ENCODE measurements around the gene POU5F1. TPM values are rescaled to one million over a fixed set of nuclear protein-coding genes. Genes with fewer than 3 reads are reported as not detected.
"Not testable (repeated sequence)": the region's sequence is repeated elsewhere in the genome, so short reads cannot be mapped to it uniquely, and the experiment has no call there.

The POU5F1 gene
- total RNA-seq, 1 experiment from 2014 or later, result 1.1 TPM

DNA sequence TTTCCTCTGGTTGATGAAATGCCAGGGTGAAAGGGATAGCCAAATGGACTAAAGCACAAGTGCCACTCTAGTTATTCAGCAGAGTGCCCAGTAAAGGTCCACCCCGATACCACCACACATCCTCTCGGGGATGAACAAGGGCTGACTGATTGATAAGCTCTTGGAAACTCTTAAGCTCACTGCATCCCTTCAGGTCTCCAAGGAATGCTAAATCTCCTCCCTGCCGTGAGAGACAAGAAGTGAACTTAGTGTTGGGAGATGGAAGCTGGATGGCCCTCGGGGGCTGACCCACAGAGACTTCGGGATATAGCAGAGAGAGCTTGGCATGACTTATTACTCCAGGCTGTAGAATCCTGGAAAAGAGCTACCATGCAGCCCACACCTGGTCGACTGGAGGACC, 13.4 kb upstream of the POU5F1 start:
- BruUV-seq (replicated peaks); in situ Hi-C loops (cut with HindIII; ENCODE audit: low pct_unique_long_range_greater_than_20kb, low sequenced_read_pairs); H3K27me3 ChIP-seq (ENCODE audit: control insufficient read depth, insufficient read depth, low read length); H3K9me3 ChIP-seq (ENCODE audit: control insufficient read depth, insufficient read depth, low read depth, low read length); POLR2A ChIA-PET; H3K27ac ChIP-seq (ENCODE audit: low read length); DNase-seq (ENCODE audit: low read depth, low spot score); H3K4me1 ChIP-seq (ENCODE audit: control insufficient read depth, insufficient read depth, low read length); CTCF ChIA-PET; intact Hi-C loops (cut with micrococcal nuclease; ENCODE audit: unreplicated experiment); ATAC-seq; H3K4me3 ChIP-seq (ENCODE audit: low read depth in 2 of 2, low read length in 2 of 2); H3K36me3 ChIP-seq (ENCODE audit: control insufficient read depth, insufficient read depth, low read length): not testable (repeated sequence)

DNA sequence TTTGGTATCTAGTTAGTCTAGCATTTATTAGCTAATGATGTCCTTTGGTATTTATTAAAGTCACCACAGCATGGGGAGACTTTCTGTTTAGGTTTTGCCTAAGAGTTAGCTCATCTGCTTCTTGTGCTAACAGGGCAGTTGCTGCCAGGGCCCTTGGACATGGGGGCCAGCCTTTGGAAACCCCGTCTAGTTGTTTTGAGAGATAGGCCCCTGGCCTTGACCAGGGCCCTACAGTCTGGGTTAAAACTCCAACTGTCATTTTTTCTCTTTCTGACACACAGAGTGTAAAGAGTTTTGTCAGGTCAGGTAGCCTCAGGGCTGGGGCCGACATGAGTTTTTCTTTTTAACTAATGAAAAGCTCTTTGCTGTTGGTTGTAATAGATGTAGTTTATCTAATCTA, 12.8 kb upstream of the POU5F1 start:
- ATAC-seq; H3K36me3 ChIP-seq (ENCODE audit: control insufficient read depth, insufficient read depth, low read length); CTCF ChIA-PET; POLR2A ChIA-PET; DNase-seq (ENCODE audit: low read depth, low spot score); H3K27ac ChIP-seq (ENCODE audit: low read length); H3K27me3 ChIP-seq (ENCODE audit: control insufficient read depth, insufficient read depth, low read length); BruUV-seq (replicated peaks); intact Hi-C loops (cut with micrococcal nuclease; ENCODE audit: unreplicated experiment); H3K4me1 ChIP-seq (ENCODE audit: control insufficient read depth, insufficient read depth, low read length); in situ Hi-C loops (cut with HindIII; ENCODE audit: low pct_unique_long_range_greater_than_20kb, low sequenced_read_pairs); H3K4me3 ChIP-seq (ENCODE audit: low read depth in 2 of 2, low read length in 2 of 2); H3K9me3 ChIP-seq (ENCODE audit: control insufficient read depth, insufficient read depth, low read depth, low read length): not testable (repeated sequence)

DNA sequence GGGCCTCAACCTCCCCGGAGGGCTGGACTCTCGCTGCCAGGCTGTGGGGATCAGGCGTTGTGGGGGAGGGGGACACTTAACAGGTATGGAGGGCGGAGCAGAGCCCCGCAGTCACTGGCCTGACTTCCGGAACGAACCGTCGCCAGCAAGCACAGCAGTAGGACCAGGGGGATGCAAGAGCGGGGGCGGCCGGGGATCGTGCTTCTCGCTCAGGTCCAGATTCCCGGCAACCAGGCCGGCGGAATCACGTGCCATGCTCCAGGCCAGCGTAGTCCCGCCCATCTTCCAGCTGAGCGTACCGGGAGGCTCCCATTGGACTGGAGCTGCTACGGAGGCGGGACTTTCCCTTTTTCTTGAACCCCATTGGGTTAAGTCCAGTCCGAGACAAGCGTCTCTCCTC, 10.0 kb upstream of the POU5F1 start:
- BruUV-seq (replicated peaks), result no TSS peak
- no peak for DNase-seq (ENCODE audit: low read depth, low spot score)
- H3K4me1 ChIP-seq (ENCODE audit: control insufficient read depth, insufficient read depth, low read length), result no peaks in the 10 kb centered on the region
- H3K9me3 ChIP-seq (ENCODE audit: control insufficient read depth, insufficient read depth, low read depth, low read length), result no peaks in the 10 kb centered on the region
- no peak overlapping the region for H3K27ac ChIP-seq (ENCODE audit: low read length)
- ATAC-seq, result peak; percentile 69; the same call in 1 of the 2 replicates
- TF ChIP-seq, protein P1, sequence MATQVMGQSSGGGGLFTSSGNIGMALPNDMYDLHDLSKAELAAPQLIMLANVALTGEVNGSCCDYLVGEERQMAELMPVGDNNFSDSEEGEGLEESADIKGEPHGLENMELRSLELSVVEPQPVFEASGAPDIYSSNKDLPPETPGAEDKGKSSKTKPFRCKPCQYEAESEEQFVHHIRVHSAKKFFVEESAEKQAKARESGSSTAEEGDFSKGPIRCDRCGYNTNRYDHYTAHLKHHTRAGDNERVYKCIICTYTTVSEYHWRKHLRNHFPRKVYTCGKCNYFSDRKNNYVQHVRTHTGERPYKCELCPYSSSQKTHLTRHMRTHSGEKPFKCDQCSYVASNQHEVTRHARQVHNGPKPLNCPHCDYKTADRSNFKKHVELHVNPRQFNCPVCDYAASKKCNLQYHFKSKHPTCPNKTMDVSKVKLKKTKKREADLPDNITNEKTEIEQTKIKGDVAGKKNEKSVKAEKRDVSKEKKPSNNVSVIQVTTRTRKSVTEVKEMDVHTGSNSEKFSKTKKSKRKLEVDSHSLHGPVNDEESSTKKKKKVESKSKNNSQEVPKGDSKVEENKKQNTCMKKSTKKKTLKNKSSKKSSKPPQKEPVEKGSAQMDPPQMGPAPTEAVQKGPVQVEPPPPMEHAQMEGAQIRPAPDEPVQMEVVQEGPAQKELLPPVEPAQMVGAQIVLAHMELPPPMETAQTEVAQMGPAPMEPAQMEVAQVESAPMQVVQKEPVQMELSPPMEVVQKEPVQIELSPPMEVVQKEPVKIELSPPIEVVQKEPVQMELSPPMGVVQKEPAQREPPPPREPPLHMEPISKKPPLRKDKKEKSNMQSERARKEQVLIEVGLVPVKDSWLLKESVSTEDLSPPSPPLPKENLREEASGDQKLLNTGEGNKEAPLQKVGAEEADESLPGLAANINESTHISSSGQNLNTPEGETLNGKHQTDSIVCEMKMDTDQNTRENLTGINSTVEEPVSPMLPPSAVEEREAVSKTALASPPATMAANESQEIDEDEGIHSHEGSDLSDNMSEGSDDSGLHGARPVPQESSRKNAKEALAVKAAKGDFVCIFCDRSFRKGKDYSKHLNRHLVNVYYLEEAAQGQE (IDR thresholded peaks at IDR 0.05; ENCODE audit: insufficient read depth in 1 of 2, low read depth in 2 of 2, low read length in 1 of 2), result no peak
- TF ChIP-seq TCF7L2 (IDR thresholded peaks at IDR 0.05; ENCODE audit: low read depth, low read length), result no peak
- TF ChIP-seq, protein P2, sequence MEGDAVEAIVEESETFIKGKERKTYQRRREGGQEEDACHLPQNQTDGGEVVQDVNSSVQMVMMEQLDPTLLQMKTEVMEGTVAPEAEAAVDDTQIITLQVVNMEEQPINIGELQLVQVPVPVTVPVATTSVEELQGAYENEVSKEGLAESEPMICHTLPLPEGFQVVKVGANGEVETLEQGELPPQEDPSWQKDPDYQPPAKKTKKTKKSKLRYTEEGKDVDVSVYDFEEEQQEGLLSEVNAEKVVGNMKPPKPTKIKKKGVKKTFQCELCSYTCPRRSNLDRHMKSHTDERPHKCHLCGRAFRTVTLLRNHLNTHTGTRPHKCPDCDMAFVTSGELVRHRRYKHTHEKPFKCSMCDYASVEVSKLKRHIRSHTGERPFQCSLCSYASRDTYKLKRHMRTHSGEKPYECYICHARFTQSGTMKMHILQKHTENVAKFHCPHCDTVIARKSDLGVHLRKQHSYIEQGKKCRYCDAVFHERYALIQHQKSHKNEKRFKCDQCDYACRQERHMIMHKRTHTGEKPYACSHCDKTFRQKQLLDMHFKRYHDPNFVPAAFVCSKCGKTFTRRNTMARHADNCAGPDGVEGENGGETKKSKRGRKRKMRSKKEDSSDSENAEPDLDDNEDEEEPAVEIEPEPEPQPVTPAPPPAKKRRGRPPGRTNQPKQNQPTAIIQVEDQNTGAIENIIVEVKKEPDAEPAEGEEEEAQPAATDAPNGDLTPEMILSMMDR (IDR thresholded peaks at IDR 0.05), result no peak
- no peak for TF ChIP-seq POLR2AphosphoS5 (IDR thresholded peaks at IDR 0.05; ENCODE audit: low read depth, low read length)
- TF ChIP-seq SIN3A (IDR thresholded peaks at IDR 0.05; ENCODE audit: borderline replicate concordance, insufficient read depth, low read depth, low read length), result no peak
- POLR2A ChIA-PET, result no interaction called here
- no peaks in the 10 kb centered on the region for H3K27me3 ChIP-seq (ENCODE audit: control insufficient read depth, insufficient read depth, low read length)
- CTCF ChIA-PET, result no interaction called here
- H3K36me3 ChIP-seq (ENCODE audit: control insufficient read depth, insufficient read depth, low read length), result no peaks in the 10 kb centered on the region
- intact Hi-C loops (cut with micrococcal nuclease; ENCODE audit: unreplicated experiment), result no loop called here
- in situ Hi-C loops (cut with HindIII; ENCODE audit: low pct_unique_long_range_greater_than_20kb, low sequenced_read_pairs), result no loop called here
- H3K4me3 ChIP-seq (ENCODE audit: low read depth in 2 of 2, low read length in 2 of 2), result no peak overlapping the region

Data from Panc1 (cell line).